GM18499 (cell line): ENCODE results near the gene DBX2.
"Not testable (repeated sequence)": the region's sequence is repeated elsewhere in the genome, so short reads cannot be mapped to it uniquely, and the experiment has no call there.

Experiments
- ATAC-seq: cut with Tn5 transposase; IDR thresholded peaks from one replicate; pipeline ENCODE4 v1.9.1; 2021; ENCODE audit warnings: moderate number of reproducible peaks; ENCODE audit not compliant: insufficient read depth, unreplicated experiment

Gene DBX2

GRCh38 chr12:45050751-45051571 is at the start of gene DBX2:
DBX2 (minus strand) TSS chr12:45051099; CDS start chr12:45050927, 172 bp downstream.
- ATAC-seq = no peak

GRCh38 chr12:45098766-45099165 is 47.9 kb upstream of the DBX2 start:
- ATAC-seq = no peak

- not testable (repeated sequence) for ATAC-seq
Observed at GRCh38 chr12:45095417-45095816, 44.5 kb upstream of the DBX2 start.

- ATAC-seq = no peak
Observed at GRCh38 chr12:45093051-45093450, 42.2 kb upstream of the DBX2 start.

- ATAC-seq = no peak
Observed at GRCh38 chr12:45089411-45090075, 38.6 kb upstream of the DBX2 start.

GRCh38 chr12:45088608-45089007 is 37.7 kb upstream of the DBX2 start:
- ATAC-seq = no peak

- not testable (repeated sequence) for ATAC-seq
Observed at GRCh38 chr12:45084248-45084647, 33.3 kb upstream of the DBX2 start.

- ATAC-seq = no peak
Observed at GRCh38 chr12:45077251-45077650, 26.4 kb upstream of the DBX2 start.

- no peak for ATAC-seq
Observed at GRCh38 chr12:45076417-45077026, 25.6 kb upstream of the DBX2 start.

- no peak for ATAC-seq
Observed at GRCh38 chr12:45075587-45076282, 24.8 kb upstream of the DBX2 start.

GRCh38 chr12:45065125-45065626 is 14.3 kb upstream of the DBX2 start:
- ATAC-seq = no peak

GRCh38 chr12:45060976-45061375 is 10.1 kb upstream of the DBX2 start:
- ATAC-seq = no peak

- no peak for ATAC-seq
Observed at GRCh38 chr12:45051572-45052125, 750 bp upstream of the DBX2 start.

GRCh38 chr12:45049912-45050750 is 768 bp downstream of the DBX2 start:
- ATAC-seq = no peak

- no peak for ATAC-seq
Observed at GRCh38 chr12:45042599-45042998, 8.3 kb downstream of the DBX2 start.

- no peak for ATAC-seq
Observed at GRCh38 chr12:45040977-45041376, 9.9 kb downstream of the DBX2 start.

- no peak for ATAC-seq
Observed at GRCh38 chr12:45039757-45040156, 11.1 kb downstream of the DBX2 start.

GRCh38 chr12:45034861-45035265 is 16.0 kb downstream of the DBX2 start:
- no peak for ATAC-seq

- no peak for ATAC-seq
Observed at GRCh38 chr12:45017916-45018315, 33.0 kb downstream of the DBX2 start.
